ENCODE results near the gene ZFP92.

- TF ChIP-seq, protein P1, sequence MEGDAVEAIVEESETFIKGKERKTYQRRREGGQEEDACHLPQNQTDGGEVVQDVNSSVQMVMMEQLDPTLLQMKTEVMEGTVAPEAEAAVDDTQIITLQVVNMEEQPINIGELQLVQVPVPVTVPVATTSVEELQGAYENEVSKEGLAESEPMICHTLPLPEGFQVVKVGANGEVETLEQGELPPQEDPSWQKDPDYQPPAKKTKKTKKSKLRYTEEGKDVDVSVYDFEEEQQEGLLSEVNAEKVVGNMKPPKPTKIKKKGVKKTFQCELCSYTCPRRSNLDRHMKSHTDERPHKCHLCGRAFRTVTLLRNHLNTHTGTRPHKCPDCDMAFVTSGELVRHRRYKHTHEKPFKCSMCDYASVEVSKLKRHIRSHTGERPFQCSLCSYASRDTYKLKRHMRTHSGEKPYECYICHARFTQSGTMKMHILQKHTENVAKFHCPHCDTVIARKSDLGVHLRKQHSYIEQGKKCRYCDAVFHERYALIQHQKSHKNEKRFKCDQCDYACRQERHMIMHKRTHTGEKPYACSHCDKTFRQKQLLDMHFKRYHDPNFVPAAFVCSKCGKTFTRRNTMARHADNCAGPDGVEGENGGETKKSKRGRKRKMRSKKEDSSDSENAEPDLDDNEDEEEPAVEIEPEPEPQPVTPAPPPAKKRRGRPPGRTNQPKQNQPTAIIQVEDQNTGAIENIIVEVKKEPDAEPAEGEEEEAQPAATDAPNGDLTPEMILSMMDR (IDR thresholded peaks at IDR 0.05): no peak
- TF ChIP-seq POLR2A (IDR thresholded peaks at IDR 0.05): no peak
Observed at GRCh38 chrX:153457827-153458466, 46.7 kb downstream of the ZFP92 start.

Measured in testis (tissue), 2 donors.